ENCODE results near the gene CDK5RAP1. TPM values are rescaled to one million over a fixed set of nuclear protein-coding genes. Genes with fewer than 3 reads are reported as not detected.
"Not testable (repeated sequence)": the region's sequence is repeated elsewhere in the genome, so short reads cannot be mapped to it uniquely, and the experiment has no call there.

The CDK5RAP1 gene
- total RNA-seq, 1 experiment from 2014 or later = 56.3 TPM

DNA sequence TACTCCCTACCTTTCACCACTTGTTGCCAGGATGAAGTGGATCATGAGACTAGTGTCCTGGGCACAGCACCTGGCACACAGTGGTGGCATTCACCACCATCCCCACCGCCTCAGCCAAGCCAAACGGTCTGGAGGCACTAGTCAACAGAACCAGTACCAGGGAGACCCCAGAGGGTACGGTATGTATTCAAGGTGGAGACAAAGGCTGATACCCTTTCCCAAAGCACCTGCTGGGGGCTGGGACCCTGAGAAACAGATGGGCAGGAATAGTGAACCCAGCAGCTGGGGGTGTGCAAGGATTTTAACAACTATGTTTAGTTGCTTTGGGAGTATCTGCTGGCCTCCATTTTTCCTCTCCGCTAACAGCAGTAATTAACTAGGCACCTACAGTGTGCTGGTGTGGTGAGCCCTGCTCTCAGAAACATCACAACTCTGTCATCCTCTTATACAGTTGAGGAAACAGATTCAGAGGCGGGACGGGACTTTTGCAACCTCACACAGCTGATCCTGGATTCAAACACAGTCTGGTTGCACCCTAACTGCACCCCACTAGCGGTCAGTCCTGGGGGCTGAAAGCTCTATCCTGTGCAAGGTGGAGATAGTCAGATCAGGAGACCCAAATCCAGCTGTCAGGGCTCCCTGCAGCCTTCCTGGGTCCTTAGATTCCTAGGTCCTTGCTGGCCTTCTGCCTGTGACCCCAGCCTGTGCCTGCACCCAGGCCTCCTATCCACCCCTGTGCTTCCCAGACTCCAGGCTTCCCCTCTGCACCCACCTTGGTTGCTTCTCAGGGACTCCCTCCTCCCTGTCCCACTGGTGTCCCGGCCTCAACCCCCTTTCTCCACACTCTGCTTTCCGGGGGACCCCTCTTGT, 41.1 kb upstream of the CDK5RAP1 start (continued):
- TF ChIP-seq RELA (CRISPR knock-in tag; IDR thresholded peaks at IDR 0.05; ENCODE audit: borderline replicate concordance) = no peak
- TF ChIP-seq, protein P1, sequence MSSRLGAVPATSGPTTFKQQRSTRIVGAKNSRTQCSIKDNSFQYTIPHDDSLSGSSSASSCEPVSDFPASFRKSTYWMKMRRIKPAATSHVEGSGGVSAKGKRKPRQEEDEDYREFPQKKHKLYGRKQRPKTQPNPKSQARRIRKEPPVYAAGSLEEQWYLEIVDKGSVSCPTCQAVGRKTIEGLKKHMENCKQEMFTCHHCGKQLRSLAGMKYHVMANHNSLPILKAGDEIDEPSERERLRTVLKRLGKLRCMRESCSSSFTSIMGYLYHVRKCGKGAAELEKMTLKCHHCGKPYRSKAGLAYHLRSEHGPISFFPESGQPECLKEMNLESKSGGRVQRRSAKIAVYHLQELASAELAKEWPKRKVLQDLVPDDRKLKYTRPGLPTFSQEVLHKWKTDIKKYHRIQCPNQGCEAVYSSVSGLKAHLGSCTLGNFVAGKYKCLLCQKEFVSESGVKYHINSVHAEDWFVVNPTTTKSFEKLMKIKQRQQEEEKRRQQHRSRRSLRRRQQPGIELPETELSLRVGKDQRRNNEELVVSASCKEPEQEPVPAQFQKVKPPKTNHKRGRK (CRISPR knock-in tag; IDR thresholded peaks at IDR 0.05; ENCODE audit: borderline replicate concordance) = no peak
- TF ChIP-seq FOXK1 (CRISPR knock-in tag; IDR thresholded peaks at IDR 0.05) = no peak
- TF ChIP-seq ZNF423 (CRISPR knock-in tag; IDR thresholded peaks at IDR 0.05) = no peak

DNA sequence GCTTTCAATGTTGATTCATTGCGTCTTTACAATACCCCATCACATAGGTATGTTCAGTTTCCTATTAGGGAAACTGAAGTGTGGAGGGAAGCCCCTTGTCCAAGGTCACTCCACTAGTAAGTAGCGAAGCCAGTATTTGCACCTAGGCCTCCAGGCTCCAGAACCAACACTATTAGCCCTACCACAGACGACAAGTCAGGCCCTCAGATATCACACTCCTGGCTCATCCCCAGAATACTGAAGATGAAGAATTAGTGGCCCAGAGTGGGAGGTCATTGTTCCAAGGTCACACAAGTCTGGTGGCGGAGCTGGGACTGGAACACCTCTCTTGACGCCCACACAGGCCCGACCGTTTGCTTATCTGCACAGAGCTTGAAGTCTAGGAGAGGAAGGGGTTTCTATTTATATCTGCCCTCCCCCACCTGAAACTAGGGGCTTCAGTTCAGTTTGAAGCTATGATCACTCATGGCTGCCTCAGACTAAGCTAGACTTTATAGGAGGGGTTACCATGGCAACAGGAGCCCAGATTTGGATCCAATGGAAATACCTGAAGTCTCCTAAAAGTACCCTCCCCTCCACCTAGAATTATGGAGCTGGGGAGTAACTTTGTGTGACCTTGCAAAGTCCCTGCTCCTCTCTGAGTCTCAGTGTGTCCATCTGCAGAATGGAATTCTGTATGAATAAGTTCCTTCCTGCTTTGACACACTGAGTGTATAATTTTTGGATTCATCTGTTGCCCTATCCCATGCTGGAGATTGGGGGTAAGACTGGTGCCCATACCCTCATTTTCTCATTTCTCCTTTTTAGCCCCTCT, 40.0 kb upstream of the CDK5RAP1 start:
- Mint-ChIP-seq H3K36me3 (no peaks in the 10 kb centered on the region), H3K4me3 (no peak overlapping the region), H3K27ac (no peak overlapping the region; the same call in 1 of the 2 replicates), H3K4me1 (peaks cover 12% of the 10 kb centered on the region), H3K9me3 (no peaks in the 10 kb centered on the region), H3K27me3 (ENCODE audit: low read depth) (peaks cover 42% of the 10 kb centered on the region)
- ATAC-seq (no peak), DNase-seq (ENCODE audit: low spot score) (no peak)
- TF ChIP-seq, protein P2, sequence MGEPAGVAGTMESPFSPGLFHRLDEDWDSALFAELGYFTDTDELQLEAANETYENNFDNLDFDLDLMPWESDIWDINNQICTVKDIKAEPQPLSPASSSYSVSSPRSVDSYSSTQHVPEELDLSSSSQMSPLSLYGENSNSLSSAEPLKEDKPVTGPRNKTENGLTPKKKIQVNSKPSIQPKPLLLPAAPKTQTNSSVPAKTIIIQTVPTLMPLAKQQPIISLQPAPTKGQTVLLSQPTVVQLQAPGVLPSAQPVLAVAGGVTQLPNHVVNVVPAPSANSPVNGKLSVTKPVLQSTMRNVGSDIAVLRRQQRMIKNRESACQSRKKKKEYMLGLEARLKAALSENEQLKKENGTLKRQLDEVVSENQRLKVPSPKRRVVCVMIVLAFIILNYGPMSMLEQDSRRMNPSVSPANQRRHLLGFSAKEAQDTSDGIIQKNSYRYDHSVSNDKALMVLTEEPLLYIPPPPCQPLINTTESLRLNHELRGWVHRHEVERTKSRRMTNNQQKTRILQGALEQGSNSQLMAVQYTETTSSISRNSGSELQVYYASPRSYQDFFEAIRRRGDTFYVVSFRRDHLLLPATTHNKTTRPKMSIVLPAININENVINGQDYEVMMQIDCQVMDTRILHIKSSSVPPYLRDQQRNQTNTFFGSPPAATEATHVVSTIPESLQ (CRISPR knock-in tag; IDR thresholded peaks at IDR 0.05) = no peak
- TF ChIP-seq CREM (CRISPR knock-in tag; IDR thresholded peaks at IDR 0.05) = no peak
- no peak for TF ChIP-seq NR1H2 (CRISPR knock-in tag; IDR thresholded peaks at IDR 0.05)
- ChIA-PET CTCF (no interaction called here), POLR2A (no interaction called here)

DNA sequence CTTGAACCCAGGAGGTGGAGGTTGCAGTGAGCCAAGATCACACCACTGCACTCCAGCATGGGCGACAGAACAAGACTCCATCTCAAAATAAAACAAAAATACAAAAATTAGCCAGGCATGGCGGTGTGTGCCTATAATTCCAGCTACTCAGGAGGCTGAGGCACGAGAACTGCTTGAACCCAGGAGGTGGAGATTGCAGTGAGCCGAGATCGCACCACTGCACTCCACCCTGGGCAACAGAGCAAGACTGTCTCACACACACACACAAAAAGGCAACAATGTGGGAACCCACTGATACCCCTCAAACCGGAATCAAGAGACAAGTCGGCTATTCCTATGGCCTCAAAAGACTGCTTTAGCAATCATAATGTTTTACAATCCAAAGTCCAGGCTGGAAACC, 39.2 kb upstream of the CDK5RAP1 start:
- H3K36me3 Mint-ChIP-seq, POLR2A ChIA-PET: not testable (repeated sequence)

DNA sequence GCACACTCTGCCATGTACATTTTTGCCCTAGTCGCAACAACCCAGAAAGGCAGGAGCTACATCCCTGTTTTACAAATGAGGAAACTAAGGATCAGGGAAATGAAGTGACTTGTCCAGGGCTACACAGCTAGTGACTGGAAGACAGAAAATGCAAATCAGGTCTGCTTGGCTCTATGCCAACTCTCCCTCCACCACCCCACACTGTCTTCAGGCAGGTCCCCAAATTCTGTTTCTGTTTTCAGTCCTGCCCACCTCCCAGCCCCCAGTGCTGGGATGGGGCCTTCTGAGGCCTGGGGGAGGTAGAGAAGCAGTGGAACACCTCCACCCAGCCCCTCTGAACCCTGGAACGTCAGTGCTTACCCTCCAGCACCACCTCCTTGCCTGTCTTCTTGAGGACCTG, 37.2 kb upstream of the CDK5RAP1 start:
- ChIA-PET CTCF (no interaction called here), POLR2A (no interaction called here)
- Mint-ChIP-seq H3K4me3 (no peak overlapping the region), H3K27me3 (ENCODE audit: low read depth) (peaks cover 24% of the 10 kb centered on the region), H3K4me1 (no peaks in the 10 kb centered on the region), H3K36me3 (no peaks in the 10 kb centered on the region; the same call in 1 of the 2 replicates), H3K27ac (no peak overlapping the region), H3K9me3 (peaks cover 4% of the 10 kb centered on the region; the same call in 1 of the 2 replicates)
- DNase-seq (ENCODE audit: low spot score) (no peak), ATAC-seq (no peak)
- no peak for TF ChIP-seq ZBTB21 (CRISPR knock-in tag; IDR thresholded peaks at IDR 0.05; ENCODE audit: borderline replicate concordance)
- no peak for TF ChIP-seq GABPB1 (CRISPR knock-in tag; IDR thresholded peaks at IDR 0.05)
- TF ChIP-seq, protein P3, sequence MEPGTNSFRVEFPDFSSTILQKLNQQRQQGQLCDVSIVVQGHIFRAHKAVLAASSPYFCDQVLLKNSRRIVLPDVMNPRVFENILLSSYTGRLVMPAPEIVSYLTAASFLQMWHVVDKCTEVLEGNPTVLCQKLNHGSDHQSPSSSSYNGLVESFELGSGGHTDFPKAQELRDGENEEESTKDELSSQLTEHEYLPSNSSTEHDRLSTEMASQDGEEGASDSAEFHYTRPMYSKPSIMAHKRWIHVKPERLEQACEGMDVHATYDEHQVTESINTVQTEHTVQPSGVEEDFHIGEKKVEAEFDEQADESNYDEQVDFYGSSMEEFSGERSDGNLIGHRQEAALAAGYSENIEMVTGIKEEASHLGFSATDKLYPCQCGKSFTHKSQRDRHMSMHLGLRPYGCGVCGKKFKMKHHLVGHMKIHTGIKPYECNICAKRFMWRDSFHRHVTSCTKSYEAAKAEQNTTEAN (CRISPR knock-in tag; IDR thresholded peaks at IDR 0.05) = no peak
- TF ChIP-seq HMGA2 (CRISPR knock-in tag; IDR thresholded peaks at IDR 0.05) = no peak
- TF ChIP-seq, protein P4, sequence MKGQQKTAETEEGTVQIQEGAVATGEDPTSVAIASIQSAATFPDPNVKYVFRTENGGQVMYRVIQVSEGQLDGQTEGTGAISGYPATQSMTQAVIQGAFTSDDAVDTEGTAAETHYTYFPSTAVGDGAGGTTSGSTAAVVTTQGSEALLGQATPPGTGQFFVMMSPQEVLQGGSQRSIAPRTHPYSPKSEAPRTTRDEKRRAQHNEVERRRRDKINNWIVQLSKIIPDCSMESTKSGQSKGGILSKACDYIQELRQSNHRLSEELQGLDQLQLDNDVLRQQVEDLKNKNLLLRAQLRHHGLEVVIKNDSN (CRISPR knock-in tag; IDR thresholded peaks at IDR 0.05) = no peak
- TF ChIP-seq, protein P5, sequence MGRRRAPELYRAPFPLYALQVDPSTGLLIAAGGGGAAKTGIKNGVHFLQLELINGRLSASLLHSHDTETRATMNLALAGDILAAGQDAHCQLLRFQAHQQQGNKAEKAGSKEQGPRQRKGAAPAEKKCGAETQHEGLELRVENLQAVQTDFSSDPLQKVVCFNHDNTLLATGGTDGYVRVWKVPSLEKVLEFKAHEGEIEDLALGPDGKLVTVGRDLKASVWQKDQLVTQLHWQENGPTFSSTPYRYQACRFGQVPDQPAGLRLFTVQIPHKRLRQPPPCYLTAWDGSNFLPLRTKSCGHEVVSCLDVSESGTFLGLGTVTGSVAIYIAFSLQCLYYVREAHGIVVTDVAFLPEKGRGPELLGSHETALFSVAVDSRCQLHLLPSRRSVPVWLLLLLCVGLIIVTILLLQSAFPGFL (CRISPR knock-in tag; IDR thresholded peaks at IDR 0.05; ENCODE audit: borderline replicate concordance) = no peak
- TF ChIP-seq ATF1 (CRISPR knock-in tag; IDR thresholded peaks at IDR 0.05) = no peak
- TF ChIP-seq RELA (CRISPR knock-in tag; IDR thresholded peaks at IDR 0.05; ENCODE audit: borderline replicate concordance) = no peak
- no peak for TF ChIP-seq ZNF317 (CRISPR knock-in tag; IDR thresholded peaks at IDR 0.05; ENCODE audit: borderline replicate concordance, low read depth)
- no peak for TF ChIP-seq MYBL2 (CRISPR knock-in tag; IDR thresholded peaks at IDR 0.05)
- TF ChIP-seq, protein P6, sequence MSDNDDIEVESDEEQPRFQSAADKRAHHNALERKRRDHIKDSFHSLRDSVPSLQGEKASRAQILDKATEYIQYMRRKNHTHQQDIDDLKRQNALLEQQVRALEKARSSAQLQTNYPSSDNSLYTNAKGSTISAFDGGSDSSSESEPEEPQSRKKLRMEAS (CRISPR knock-in tag; IDR thresholded peaks at IDR 0.05) = no peak
- TF ChIP-seq CREB1 (CRISPR knock-in tag; IDR thresholded peaks at IDR 0.05) = no peak
- TF ChIP-seq ZNF232 (CRISPR knock-in tag; IDR thresholded peaks at IDR 0.05) = no peak
- TF ChIP-seq SMAD4 (CRISPR knock-in tag; IDR thresholded peaks at IDR 0.05) = no peak

More for the DNA sequence above, 39.2 kb upstream of the CDK5RAP1 start:
- H3K27ac Mint-ChIP-seq; CTCF ChIA-PET; H3K9me3 Mint-ChIP-seq; ATAC-seq; DNase-seq (ENCODE audit: low spot score); H3K4me3 Mint-ChIP-seq: not testable (repeated sequence)
- Mint-ChIP-seq H3K4me1 (peaks cover 12% of the 10 kb centered on the region), H3K27me3 (ENCODE audit: low read depth) (peaks cover 35% of the 10 kb centered on the region)

Measured in WTC11 (cell line).